Measurements from ENCODE around the gene SCO2.

SCO2 gene

DNA sequence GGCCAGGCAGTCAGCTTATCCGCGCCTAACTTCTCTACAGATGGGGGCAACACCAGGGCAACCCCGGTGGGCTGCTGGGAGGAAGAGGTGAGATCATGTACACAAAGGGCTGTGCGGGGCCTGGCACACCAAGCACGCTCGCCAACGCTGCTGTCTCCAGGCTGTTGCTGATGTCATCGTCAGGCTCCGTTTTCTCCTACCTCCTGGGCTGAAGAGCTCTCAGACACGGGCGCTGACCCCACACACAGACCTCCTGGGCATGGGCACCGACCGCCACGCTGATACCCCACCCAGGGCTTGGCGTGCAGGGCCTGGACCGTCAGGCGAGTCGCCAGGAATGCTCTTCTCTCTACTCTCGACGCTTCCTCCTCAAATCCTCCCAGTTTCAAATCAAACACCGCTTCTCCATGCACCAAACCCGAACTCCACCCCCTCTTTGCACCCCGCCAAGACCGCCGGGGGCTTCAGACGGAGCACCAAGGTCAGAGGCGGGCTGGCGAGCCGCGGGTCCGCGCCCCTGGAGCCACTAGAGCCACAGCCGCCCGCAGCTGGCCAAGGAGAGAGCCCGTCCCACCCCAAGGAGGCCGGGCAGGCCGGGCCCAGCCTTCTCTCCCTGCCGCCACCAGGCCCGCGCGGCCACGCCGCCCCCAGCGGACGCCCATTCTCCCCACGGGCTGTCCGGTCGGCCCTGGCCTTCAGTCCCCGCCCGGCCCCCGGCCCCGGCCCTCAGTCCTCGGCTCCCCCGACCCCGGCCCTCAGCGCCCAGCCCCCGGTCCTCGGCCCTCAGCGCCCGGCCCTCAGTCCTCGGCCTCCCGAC, 51.3 kb downstream of the SCO2 start:
- DNase-seq, result peak; percentile 48
